ENCODE results near the gene HIVEP3.

HIVEP3 gene

GRCh38 chr1:41888756-41889155 lies 30.0 kb downstream of the HIVEP3 start:
- WGBS, 2 donors (ENCODE audit: extremely low coverage in 2 of 2, insufficient read length in 2 of 2, insufficient replicate concordance in 1 of 2) = 100% methylated on average over 4 of the region's 4 CpGs; no CpG with 5 or more reads in 1 of the 2 donors
- peak overlapping the region; percentile 15 for H3K9ac ChIP-seq (ENCODE audit: low read depth, low read length, poor library complexity)
- no peak overlapping the region for H3K27ac ChIP-seq (replicated peaks; ENCODE audit: low read length)
- H3K18ac ChIP-seq (ENCODE audit: low read length) = no peak overlapping the region
- H4K91ac ChIP-seq (ENCODE audit: low read depth, low read length, poor library complexity) = no peak overlapping the region
- no peak overlapping the region for H2AK5ac ChIP-seq (ENCODE audit: low read depth, low read length)
- H3K27me3 ChIP-seq (ENCODE audit: control insufficient read depth in 3 of 3, insufficient read depth in 3 of 3, low read depth in 1 of 3, low read length in 3 of 3) = no peaks in the 10 kb centered on the region
- H4K8ac ChIP-seq (ENCODE audit: low read depth, low read length) = no peak overlapping the region
- no peak overlapping the region for H3K23ac ChIP-seq (ENCODE audit: low read depth, low read length, poor library complexity)
- no peak overlapping the region for H2BK15ac ChIP-seq (ENCODE audit: low read length)
- H2AFZ ChIP-seq (ENCODE audit: low read length) = no peak overlapping the region
- peak overlapping the region; percentile 83 for H3K14ac ChIP-seq (ENCODE audit: low read length)
- no peaks in the 10 kb centered on the region for H3K79me1 ChIP-seq (ENCODE audit: low read depth, low read length)
- no peak for DNase-seq (ENCODE audit: low spot score)
- H3K9me3 ChIP-seq (replicated peaks in 1 of 2; ENCODE audit: control insufficient read depth in 2 of 2, insufficient read depth in 1 of 2, low read depth in 1 of 2, low read length in 2 of 2) = peaks cover 0 to 4% of the 10 kb centered on the region in 2 donors
- H3K36me3 ChIP-seq (replicated peaks in 1 of 2; ENCODE audit: control insufficient read depth in 2 of 2, insufficient read depth in 2 of 2, low read length in 2 of 2) = no peaks in the 10 kb centered on the region
- no peak overlapping the region for H2BK5ac ChIP-seq (ENCODE audit: low read length)
- peak overlapping the region; percentile 33 for H2BK12ac ChIP-seq (ENCODE audit: low read length)
- no peak overlapping the region for H2BK120ac ChIP-seq (ENCODE audit: low read depth, low read length)
- H3K4me3 ChIP-seq (ENCODE audit: low read length in 2 of 2) = peak overlapping the region in 1 of 2 donors; percentile 70
- H3K4ac ChIP-seq (ENCODE audit: low read length) = peak overlapping the region; percentile 19
- H3K4me2 ChIP-seq (ENCODE audit: insufficient read depth, low read length, poor library complexity, severe bottlenecking) = no peak overlapping the region
- peaks cover 3 to 11% of the 10 kb centered on the region in 2 donors for H3K4me1 ChIP-seq (ENCODE audit: control insufficient read depth in 2 of 2, insufficient read depth in 1 of 2, low read depth in 1 of 2, low read length in 2 of 2)

- no peak for DNase-seq (ENCODE audit: low spot score)
- H2BK12ac ChIP-seq (ENCODE audit: low read length) = no peak overlapping the region
- H3K4ac ChIP-seq (ENCODE audit: low read length) = no peak overlapping the region
Observed at GRCh38 chr1:41887365-41887764, 31.4 kb downstream of the HIVEP3 start.

GRCh38 chr1:41884256-41885230 lies 34.2 kb downstream of the HIVEP3 start:
- Histone ChIP-seq H3K18ac (ENCODE audit: low read length) (peak overlapping the region; percentile 2), H2AK5ac (ENCODE audit: low read depth, low read length) (peak overlapping the region; percentile 56), H3K23ac (ENCODE audit: low read depth, low read length, poor library complexity) (peak overlapping the region; percentile 25), H3K4ac (ENCODE audit: low read length) (no peak overlapping the region), H3K79me1 (ENCODE audit: low read depth, low read length) (no peaks in the 10 kb centered on the region), H2AFZ (ENCODE audit: low read length) (no peak overlapping the region), H3K4me2 (ENCODE audit: insufficient read depth, low read length, poor library complexity, severe bottlenecking) (no peak overlapping the region), H3K9me3 (replicated peaks in 1 of 2; ENCODE audit: control insufficient read depth in 2 of 2, insufficient read depth in 1 of 2, low read depth in 1 of 2, low read length in 2 of 2) (peaks cover 0 to 4% of the 10 kb centered on the region in 2 donors), H4K8ac (ENCODE audit: low read depth, low read length) (no peak overlapping the region), H3K36me3 (replicated peaks in 1 of 2; ENCODE audit: control insufficient read depth in 2 of 2, insufficient read depth in 2 of 2, low read length in 2 of 2) (no peaks in the 10 kb centered on the region), H4K91ac (ENCODE audit: low read depth, low read length, poor library complexity) (no peak overlapping the region), H2BK12ac (ENCODE audit: low read length) (no peak overlapping the region), H3K4me1 (ENCODE audit: control insufficient read depth in 2 of 2, insufficient read depth in 1 of 2, low read depth in 1 of 2, low read length in 2 of 2) (peaks cover 0 to 12% of the 10 kb centered on the region in 2 donors), H2BK15ac (ENCODE audit: low read length) (peak overlapping the region; percentile 68), H3K9ac (ENCODE audit: low read depth, low read length, poor library complexity) (no peak overlapping the region), H3K27me3 (ENCODE audit: control insufficient read depth in 3 of 3, insufficient read depth in 3 of 3, low read depth in 1 of 3, low read length in 3 of 3) (no peaks in the 10 kb centered on the region), H3K4me3 (ENCODE audit: low read length in 2 of 2) (no peak overlapping the region), H3K14ac (ENCODE audit: low read length) (peak overlapping the region; percentile 84), H3K27ac (replicated peaks; ENCODE audit: low read length) (no peak overlapping the region), H2BK5ac (ENCODE audit: low read length) (no peak overlapping the region), H2BK120ac (ENCODE audit: low read depth, low read length) (no peak overlapping the region)
- no CpG with 5 or more reads among the region's 9 CpGs for WGBS, 2 donors (ENCODE audit: extremely low coverage in 2 of 2, insufficient read length in 2 of 2, insufficient replicate concordance in 1 of 2)
- DNase-seq (ENCODE audit: low spot score) = no peak

More at GRCh38 chr1:41887365-41887764, 31.4 kb downstream of the HIVEP3 start:
- Histone ChIP-seq H3K4me3 (ENCODE audit: low read length in 2 of 2) (no peak overlapping the region), H3K14ac (ENCODE audit: low read length) (no peak overlapping the region), H2AK5ac (ENCODE audit: low read depth, low read length) (no peak overlapping the region), H2BK5ac (ENCODE audit: low read length) (no peak overlapping the region), H2BK120ac (ENCODE audit: low read depth, low read length) (no peak overlapping the region), H2BK15ac (ENCODE audit: low read length) (no peak overlapping the region), H3K9ac (ENCODE audit: low read depth, low read length, poor library complexity) (no peak overlapping the region), H3K18ac (ENCODE audit: low read length) (no peak overlapping the region), H3K79me1 (ENCODE audit: low read depth, low read length) (no peaks in the 10 kb centered on the region), H3K23ac (ENCODE audit: low read depth, low read length, poor library complexity) (no peak overlapping the region), H3K9me3 (replicated peaks in 1 of 2; ENCODE audit: control insufficient read depth in 2 of 2, insufficient read depth in 1 of 2, low read depth in 1 of 2, low read length in 2 of 2) (peaks cover 0 to 4% of the 10 kb centered on the region in 2 donors), H3K4me1 (ENCODE audit: control insufficient read depth in 2 of 2, insufficient read depth in 1 of 2, low read depth in 1 of 2, low read length in 2 of 2) (peaks cover 3 to 12% of the 10 kb centered on the region in 2 donors), H3K27me3 (ENCODE audit: control insufficient read depth in 3 of 3, insufficient read depth in 3 of 3, low read depth in 1 of 3, low read length in 3 of 3) (no peaks in the 10 kb centered on the region), H3K4me2 (ENCODE audit: insufficient read depth, low read length, poor library complexity, severe bottlenecking) (no peak overlapping the region), H3K27ac (replicated peaks; ENCODE audit: low read length) (no peak overlapping the region), H2AFZ (ENCODE audit: low read length) (no peak overlapping the region), H4K8ac (ENCODE audit: low read depth, low read length) (no peak overlapping the region), H3K36me3 (replicated peaks in 1 of 2; ENCODE audit: control insufficient read depth in 2 of 2, insufficient read depth in 2 of 2, low read length in 2 of 2) (no peaks in the 10 kb centered on the region), H4K91ac (ENCODE audit: low read depth, low read length, poor library complexity) (no peak overlapping the region)
- WGBS, 2 donors (ENCODE audit: extremely low coverage in 2 of 2, insufficient read length in 2 of 2, insufficient replicate concordance in 1 of 2) = no CpG with 5 or more reads among the region's 1 CpG

GRCh38 chr1:41883507-41883906 lies 35.2 kb downstream of the HIVEP3 start:
- H3K79me1 ChIP-seq (ENCODE audit: low read depth, low read length) = no peaks in the 10 kb centered on the region
- H2AK5ac ChIP-seq (ENCODE audit: low read depth, low read length) = no peak overlapping the region
- peak overlapping the region in 1 of 2 donors; percentile 22 for H3K4me3 ChIP-seq (ENCODE audit: low read length in 2 of 2)
- H3K27me3 ChIP-seq (ENCODE audit: control insufficient read depth in 3 of 3, insufficient read depth in 3 of 3, low read depth in 1 of 3, low read length in 3 of 3) = no peaks in the 10 kb centered on the region
- H2BK15ac ChIP-seq (ENCODE audit: low read length) = no peak overlapping the region
- no peak for DNase-seq (ENCODE audit: low spot score)
- no peak overlapping the region for H4K91ac ChIP-seq (ENCODE audit: low read depth, low read length, poor library complexity)
- no peak overlapping the region for H3K18ac ChIP-seq (ENCODE audit: low read length)
- H4K8ac ChIP-seq (ENCODE audit: low read depth, low read length) = no peak overlapping the region
- H2BK120ac ChIP-seq (ENCODE audit: low read depth, low read length) = no peak overlapping the region
- no peak overlapping the region for H3K4me2 ChIP-seq (ENCODE audit: insufficient read depth, low read length, poor library complexity, severe bottlenecking)
- H3K14ac ChIP-seq (ENCODE audit: low read length) = peak overlapping the region; percentile 21
- no peak overlapping the region for H2BK12ac ChIP-seq (ENCODE audit: low read length)
- no peak overlapping the region for H3K23ac ChIP-seq (ENCODE audit: low read depth, low read length, poor library complexity)
- H3K9ac ChIP-seq (ENCODE audit: low read depth, low read length, poor library complexity) = peak overlapping the region; percentile 4
- no peaks in the 10 kb centered on the region for H3K9me3 ChIP-seq (replicated peaks in 1 of 2; ENCODE audit: control insufficient read depth in 2 of 2, insufficient read depth in 1 of 2, low read depth in 1 of 2, low read length in 2 of 2)
- no peak overlapping the region for H2BK5ac ChIP-seq (ENCODE audit: low read length)
- peaks cover 0 to 12% of the 10 kb centered on the region in 2 donors for H3K4me1 ChIP-seq (ENCODE audit: control insufficient read depth in 2 of 2, insufficient read depth in 1 of 2, low read depth in 1 of 2, low read length in 2 of 2)
- no CpG with 5 or more reads among the region's 3 CpGs for WGBS, 2 donors (ENCODE audit: extremely low coverage in 2 of 2, insufficient read length in 2 of 2, insufficient replicate concordance in 1 of 2)
- H3K4ac ChIP-seq (ENCODE audit: low read length) = no peak overlapping the region
- H3K27ac ChIP-seq (replicated peaks; ENCODE audit: low read length) = no peak overlapping the region
- no peaks in the 10 kb centered on the region for H3K36me3 ChIP-seq (replicated peaks in 1 of 2; ENCODE audit: control insufficient read depth in 2 of 2, insufficient read depth in 2 of 2, low read length in 2 of 2)
- H2AFZ ChIP-seq (ENCODE audit: low read length) = no peak overlapping the region
